ENCODE measurements around the gene KDM7A. TPM values are rescaled to one million over a fixed set of nuclear protein-coding genes. Genes with fewer than 3 reads are reported as not detected.

The KDM7A gene
- total RNA-seq, 4 donors from 2014 or later, result 11.1 to 29.8 (median 20.7) TPM

DNA sequence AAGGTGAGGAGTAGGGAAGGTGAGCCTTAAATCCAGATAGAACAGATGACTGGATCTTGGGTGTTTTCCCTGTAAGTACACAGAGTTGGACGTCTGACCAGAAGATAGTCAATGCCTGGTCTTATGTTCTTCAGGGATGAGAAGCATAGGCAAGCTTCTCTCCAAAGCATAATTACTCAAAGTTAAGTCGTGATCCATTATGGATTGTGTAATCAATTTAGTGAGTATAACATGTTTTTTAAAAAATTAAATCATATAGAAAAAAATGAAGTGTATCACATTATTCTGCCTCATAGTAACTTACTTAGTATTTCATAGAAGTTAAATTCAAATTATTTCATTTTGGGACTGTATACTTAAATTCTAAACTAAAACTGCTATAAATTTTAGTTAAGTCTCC lies 39.7 kb downstream of the KDM7A start:
- 91 to 93% methylated on average over 2 of the region's 2 CpGs for WGBS, 2 donors
- peaks cover 0 to 9% of the 10 kb centered on the region in 2 donors for H3K36me3 ChIP-seq
- H3K27ac ChIP-seq, result no peak overlapping the region
- no peaks in the 10 kb centered on the region for H3K27me3 ChIP-seq
- DNase-seq, result no peak
- TF ChIP-seq, protein P1, sequence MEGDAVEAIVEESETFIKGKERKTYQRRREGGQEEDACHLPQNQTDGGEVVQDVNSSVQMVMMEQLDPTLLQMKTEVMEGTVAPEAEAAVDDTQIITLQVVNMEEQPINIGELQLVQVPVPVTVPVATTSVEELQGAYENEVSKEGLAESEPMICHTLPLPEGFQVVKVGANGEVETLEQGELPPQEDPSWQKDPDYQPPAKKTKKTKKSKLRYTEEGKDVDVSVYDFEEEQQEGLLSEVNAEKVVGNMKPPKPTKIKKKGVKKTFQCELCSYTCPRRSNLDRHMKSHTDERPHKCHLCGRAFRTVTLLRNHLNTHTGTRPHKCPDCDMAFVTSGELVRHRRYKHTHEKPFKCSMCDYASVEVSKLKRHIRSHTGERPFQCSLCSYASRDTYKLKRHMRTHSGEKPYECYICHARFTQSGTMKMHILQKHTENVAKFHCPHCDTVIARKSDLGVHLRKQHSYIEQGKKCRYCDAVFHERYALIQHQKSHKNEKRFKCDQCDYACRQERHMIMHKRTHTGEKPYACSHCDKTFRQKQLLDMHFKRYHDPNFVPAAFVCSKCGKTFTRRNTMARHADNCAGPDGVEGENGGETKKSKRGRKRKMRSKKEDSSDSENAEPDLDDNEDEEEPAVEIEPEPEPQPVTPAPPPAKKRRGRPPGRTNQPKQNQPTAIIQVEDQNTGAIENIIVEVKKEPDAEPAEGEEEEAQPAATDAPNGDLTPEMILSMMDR (IDR thresholded peaks at IDR 0.05), result no peak
- TF ChIP-seq POLR2A (IDR thresholded peaks at IDR 0.05), result no peak
- no peak overlapping the region for H3K4me3 ChIP-seq (replicated peaks in 1 of 3)
- H3K4me1 ChIP-seq, result no peaks in the 10 kb centered on the region
- no peaks in the 10 kb centered on the region for H3K9me3 ChIP-seq
- intact Hi-C loops (cut with DNase I), result no loop called here

DNA sequence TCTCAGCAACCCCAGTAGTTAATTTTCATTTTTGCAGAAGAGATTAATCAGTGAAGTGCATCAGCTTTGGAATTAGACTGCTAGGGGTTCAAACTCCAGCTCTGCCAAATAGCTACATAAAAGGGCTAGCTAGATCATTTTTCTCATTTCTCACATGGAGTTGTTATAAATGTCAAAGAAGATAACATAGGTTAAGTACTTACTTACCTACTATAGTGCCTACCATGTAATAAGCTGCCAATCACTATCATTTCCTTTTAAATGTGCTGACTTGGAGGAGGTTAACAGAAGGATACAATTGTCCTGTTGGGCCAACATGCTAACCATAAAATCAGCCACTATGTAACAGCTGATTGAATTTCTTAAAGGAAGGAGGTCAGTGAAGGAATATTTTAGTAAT lies 40.7 kb downstream of the KDM7A start:
- H3K27ac ChIP-seq, result no peak overlapping the region
- no peak overlapping the region for H3K4me3 ChIP-seq (replicated peaks in 1 of 3)
- no peak for DNase-seq
- no peaks in the 10 kb centered on the region for H3K27me3 ChIP-seq
- no peaks in the 10 kb centered on the region for H3K9me3 ChIP-seq
- no peak for TF ChIP-seq POLR2A (IDR thresholded peaks at IDR 0.05)
- TF ChIP-seq, protein P1 (IDR thresholded peaks at IDR 0.05), result no peak
- H3K4me1 ChIP-seq, result no peaks in the 10 kb centered on the region
- intact Hi-C loops (cut with DNase I), result no loop called here
- H3K36me3 ChIP-seq, result peaks cover 0 to 9% of the 10 kb centered on the region in 2 donors

DNA sequence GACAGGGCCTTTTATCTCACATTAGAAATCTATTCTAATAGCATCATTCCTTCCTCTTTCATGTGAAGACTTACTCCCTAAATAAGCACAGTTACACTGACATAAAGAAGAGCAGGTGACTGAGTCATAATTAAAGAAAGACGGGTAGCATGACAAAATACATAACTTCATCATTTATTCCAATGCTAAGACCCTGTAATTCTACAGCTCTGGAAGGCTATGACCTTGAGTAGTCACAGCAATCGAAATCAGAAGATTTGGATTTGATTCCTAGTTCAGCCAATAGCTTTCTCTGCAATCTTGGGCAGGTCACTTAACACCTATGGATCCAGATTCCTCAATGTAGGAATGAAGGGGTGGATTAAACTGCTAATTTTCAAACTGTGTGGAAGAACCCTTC lies 42.7 kb downstream of the KDM7A start:
- H3K4me3 ChIP-seq (replicated peaks in 1 of 3), result no peak overlapping the region
- 87 to 95% methylated on average over 2 of the region's 2 CpGs for WGBS, 2 donors
- no peaks in the 10 kb centered on the region for H3K27me3 ChIP-seq
- no peak for TF ChIP-seq POLR2A (IDR thresholded peaks at IDR 0.05)
- TF ChIP-seq, protein P1 (IDR thresholded peaks at IDR 0.05), result no peak
- no peaks in the 10 kb centered on the region for H3K4me1 ChIP-seq
- peaks cover 0 to 9% of the 10 kb centered on the region in 2 donors for H3K36me3 ChIP-seq
- intact Hi-C loops (cut with DNase I), result no loop called here
- DNase-seq, result no peak
- no peaks in the 10 kb centered on the region for H3K9me3 ChIP-seq
- no peak overlapping the region for H3K27ac ChIP-seq

DNA sequence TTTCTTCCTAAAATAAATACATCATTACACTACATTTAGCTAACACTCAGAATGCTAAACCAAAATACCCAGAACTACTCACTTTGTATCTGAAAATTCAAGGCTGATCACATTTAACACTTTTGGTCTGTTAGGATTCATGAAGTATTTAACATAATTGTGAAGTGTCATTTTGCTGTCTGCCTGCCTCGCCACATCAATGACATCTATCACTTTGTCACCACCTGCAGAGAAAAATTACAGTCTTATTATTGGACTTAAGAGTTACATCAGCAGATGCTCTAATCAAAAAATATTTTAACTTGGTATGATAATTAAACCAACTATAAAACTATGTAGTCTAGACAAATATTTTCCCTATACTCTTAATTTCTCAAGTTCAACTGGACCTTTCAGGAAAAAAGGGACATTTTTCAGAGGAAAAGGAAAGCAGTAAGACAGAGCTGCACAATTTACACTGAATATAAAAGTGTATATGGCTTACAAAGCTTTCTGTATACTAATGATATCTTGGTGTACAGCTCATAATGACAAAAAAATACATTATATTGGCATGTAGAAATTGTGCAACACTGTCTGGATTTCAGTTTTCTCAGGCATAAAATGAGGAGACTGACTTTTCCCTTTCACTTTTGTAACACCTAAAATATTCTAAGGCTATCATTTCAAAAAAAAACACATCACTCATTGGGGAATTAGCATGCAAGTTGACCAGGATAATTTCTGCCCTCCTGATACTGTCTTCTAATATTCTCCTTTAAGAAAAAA lies 49.2 kb downstream of the KDM7A start:
- Histone ChIP-seq H3K4me3 (replicated peaks in 1 of 3) (no peak overlapping the region), H3K9me3 (no peaks in the 10 kb centered on the region), H3K27ac (no peak overlapping the region), H3K27me3 (no peaks in the 10 kb centered on the region), H3K36me3 (peaks cover 0 to 7% of the 10 kb centered on the region in 2 donors), H3K4me1 (no peaks in the 10 kb centered on the region)
- DNase-seq, result no peak
- intact Hi-C loops (cut with DNase I), result no loop called here
- TF ChIP-seq, protein P1 (IDR thresholded peaks at IDR 0.05), result no peak
- no peak for TF ChIP-seq POLR2A (IDR thresholded peaks at IDR 0.05)
- WGBS, 2 donors, result 98% methylated on average over 1 of the region's 1 CpG

DNA sequence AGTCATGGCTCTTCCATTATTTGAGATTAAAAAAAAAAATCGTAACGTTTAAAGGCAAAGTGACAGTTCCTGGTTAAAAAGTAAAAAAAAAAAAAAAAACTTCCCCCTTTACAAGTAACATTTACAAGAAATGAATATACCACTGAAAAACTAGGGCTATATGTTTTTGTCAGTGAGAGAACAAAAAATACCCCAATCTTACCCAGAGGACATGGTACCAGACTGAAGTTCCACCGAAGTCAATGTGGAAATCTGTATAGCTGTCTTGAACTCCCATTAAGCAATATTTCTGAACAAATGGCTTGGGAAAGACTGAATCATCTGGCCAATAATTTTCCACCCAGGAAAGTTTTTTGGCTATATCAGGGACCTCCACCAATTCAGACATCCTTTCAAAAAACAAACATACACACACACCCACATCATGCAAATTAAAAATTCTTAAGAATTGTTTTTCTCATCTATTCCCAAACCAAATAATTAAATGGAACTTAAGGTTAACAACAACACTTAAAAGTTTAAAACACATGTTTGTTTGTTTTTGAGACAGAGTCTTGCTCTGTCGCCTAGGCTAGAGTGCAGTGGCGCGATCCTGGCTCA lies 50.2 kb downstream of the KDM7A start:
- Histone ChIP-seq H3K4me1 (peaks cover under 1 to 5% of the 10 kb centered on the region in 2 donors), H3K36me3 (peaks cover 0 to 3% of the 10 kb centered on the region in 2 donors), H3K27me3 (no peaks in the 10 kb centered on the region), H3K9me3 (no peaks in the 10 kb centered on the region), H3K27ac (no peak overlapping the region), H3K4me3 (replicated peaks in 1 of 3) (no peak overlapping the region)
- no peak for DNase-seq
- intact Hi-C loops (cut with DNase I), result no loop called here
- WGBS, 2 donors, result 95 to 96% methylated on average over 6 of the region's 6 CpGs
- TF ChIP-seq POLR2A (IDR thresholded peaks at IDR 0.05), result no peak
- TF ChIP-seq, protein P1 (IDR thresholded peaks at IDR 0.05), result no peak
